Osteocyte (in vitro differentiated cells): ENCODE data around the gene BIN1. TPM values are rescaled to one million over a fixed set of nuclear protein-coding genes. Genes with fewer than 3 reads are reported as not detected.

ENCODE experiments used
- DNase-seq: peaks from one replicate; pipeline ENCODE4 v3.0.0; 2021; ENCODE audit warnings: mixed read lengths; ENCODE audit not compliant: unreplicated experiment; ENCODE audit errors: extremely low spot score
- H3K27ac Mint-ChIP-seq: one replicate; pipeline ENCODE4 v1.8.0; 2021; ENCODE audit warnings: mild to moderate bottlenecking, mixed read lengths; ENCODE audit not compliant: unreplicated experiment
- H3K27me3 Mint-ChIP-seq: one replicate; pipeline ENCODE4 v1.8.0; 2021; ENCODE audit warnings: mixed read lengths; ENCODE audit not compliant: unreplicated experiment
- H3K36me3 Mint-ChIP-seq: one replicate; pipeline ENCODE4 v1.8.0; 2021; ENCODE audit warnings: mixed read lengths; ENCODE audit not compliant: unreplicated experiment
- H3K4me1 Mint-ChIP-seq: one replicate; pipeline ENCODE4 v1.8.0; 2021; ENCODE audit warnings: mixed read lengths; ENCODE audit not compliant: unreplicated experiment
- H3K4me3 Mint-ChIP-seq: one replicate; pipeline ENCODE4 v1.8.0; 2021; ENCODE audit warnings: mild to moderate bottlenecking, moderate library complexity, mixed read lengths; ENCODE audit not compliant: unreplicated experiment
- H3K9me3 Mint-ChIP-seq: one replicate; pipeline ENCODE4 v1.8.0; 2021; ENCODE audit warnings: mixed read lengths; ENCODE audit not compliant: unreplicated experiment
- CTCF ChIP-seq: fragments of 200-600 bp; sonication (generic); IDR thresholded peaks from 2 replicates; pipeline ENCODE4 v1.5.0; 2021; ENCODE audit warnings: antibody characterized with exemption, mild to moderate bottlenecking, moderate library complexity
- total RNA-seq: library from RNA; stranded (reverse); gene quantifications from 2 replicates; pipeline ENCODE4 v1.2.1, GENCODE V29; 2021

Gene BIN1
- total RNA-seq, 1 donor from 2014 or later, result 101 TPM

- H3K4me1 Mint-ChIP-seq, result no peaks in the 10 kb centered on the region
- TF ChIP-seq CTCF, result no peak
- DNase-seq, result no peak
- H3K4me3 Mint-ChIP-seq, result no peak overlapping the region
- no peak overlapping the region for H3K27ac Mint-ChIP-seq
- H3K36me3 Mint-ChIP-seq, result no peaks in the 10 kb centered on the region
- H3K9me3 Mint-ChIP-seq, result peaks cover under 1% of the 10 kb centered on the region
- H3K27me3 Mint-ChIP-seq, result no peaks in the 10 kb centered on the region
Observed at GRCh38 chr2:127133793-127134192, 26.8 kb upstream of the BIN1 start.

- no peaks in the 10 kb centered on the region for H3K27me3 Mint-ChIP-seq
- no peak overlapping the region for H3K27ac Mint-ChIP-seq
- DNase-seq, result no peak
- H3K4me1 Mint-ChIP-seq, result peaks cover 7% of the 10 kb centered on the region
- H3K36me3 Mint-ChIP-seq, result no peaks in the 10 kb centered on the region
- no peak overlapping the region for H3K4me3 Mint-ChIP-seq
- no peaks in the 10 kb centered on the region for H3K9me3 Mint-ChIP-seq
- peak; percentile 12 for TF ChIP-seq CTCF
Observed at GRCh38 chr2:127130421-127130820, 23.5 kb upstream of the BIN1 start.

- Mint-ChIP-seq H3K27me3 (no peaks in the 10 kb centered on the region), H3K4me1 (peaks cover 7% of the 10 kb centered on the region), H3K9me3 (no peaks in the 10 kb centered on the region), H3K36me3 (no peaks in the 10 kb centered on the region), H3K4me3 (no peak overlapping the region), H3K27ac (no peak overlapping the region)
- DNase-seq, result no peak
- no peak for TF ChIP-seq CTCF
Observed at GRCh38 chr2:127129937-127130336, 23.0 kb upstream of the BIN1 start.

- no peaks in the 10 kb centered on the region for H3K36me3 Mint-ChIP-seq
- no peaks in the 10 kb centered on the region for H3K27me3 Mint-ChIP-seq
- DNase-seq, result no peak
- no peak overlapping the region for H3K27ac Mint-ChIP-seq
- H3K9me3 Mint-ChIP-seq, result no peaks in the 10 kb centered on the region
- peaks cover 7% of the 10 kb centered on the region for H3K4me1 Mint-ChIP-seq
- no peak overlapping the region for H3K4me3 Mint-ChIP-seq
- no peak for TF ChIP-seq CTCF
Observed at GRCh38 chr2:127128445-127128904, 21.5 kb upstream of the BIN1 start.

GRCh38 chr2:127125821-127126220 is 18.9 kb upstream of the BIN1 start:
- peaks cover 11% of the 10 kb centered on the region for H3K4me1 Mint-ChIP-seq
- no peak for TF ChIP-seq CTCF
- H3K9me3 Mint-ChIP-seq, result no peaks in the 10 kb centered on the region
- no peaks in the 10 kb centered on the region for H3K27me3 Mint-ChIP-seq
- H3K36me3 Mint-ChIP-seq, result no peaks in the 10 kb centered on the region
- no peak overlapping the region for H3K27ac Mint-ChIP-seq
- no peak for DNase-seq
- no peak overlapping the region for H3K4me3 Mint-ChIP-seq
